SK-N-SH (cell line): ENCODE measurements around the gene RNF8. TPM values are rescaled to one million over a fixed set of nuclear protein-coding genes. Genes with fewer than 3 reads are reported as not detected.
"Not testable (repeated sequence)": the region's sequence is repeated elsewhere in the genome, so short reads cannot be mapped to it uniquely, and the experiment has no call there.

ENCODE experiments used
- CTCF ChIA-PET: fragments of 300-600, 350-600 bp; formaldehyde crosslinking; extraction: SDS; loops from one replicate; lab custom pipeline; 2021; lab: Yijun Ruan, JAX
- POLR2A ChIA-PET: fragments of 350-600 bp; sonication (Branson Sonifier 250); formaldehyde crosslinking; extraction: SDS; loops from one replicate; lab custom pipeline; 2020; ENCODE audit warnings: antibody characterized with exemption, inconsistent platforms; lab: Yijun Ruan, JAX
- DNase-seq: peaks from one replicate; pipeline ENCODE4 v3.0.0; 2012
- H2AFZ ChIP-seq: fragments of 200-600 bp; sonication (generic); 2 replicates; pipeline ENCODE4 v1.8.1; 2016; ENCODE audit warnings: antibody characterized with exemption, mild to moderate bottlenecking, low read depth
- H3F3A ChIP-seq: fragments of 200-600 bp; sonication (generic); replicated peaks from 2 replicates; pipeline ENCODE3; 2016; ENCODE audit warnings: antibody characterized with exemption, mild to moderate bottlenecking; ENCODE audit not compliant: insufficient read depth
- H3K27ac ChIP-seq, 2 experiments: fragments of 200-500 bp in 1 of 2; fragments of 200-600 bp in 1 of 2; sonication (Bioruptor generic) in 1 of 2; sonication (generic), shearing (Covaris generic) in 1 of 2; 2 replicates each; pipeline versions ENCODE4 v1.5.1 to v1.6.1; 2014 to 2016; ENCODE audit warnings: low read depth in 2 of 2, inconsistent platforms in 1 of 2, low read length in 1 of 2, mild to moderate bottlenecking in 1 of 2, mixed read lengths in 1 of 2
- H3K27me3 ChIP-seq: fragments of 200-600 bp; sonication (generic), shearing (Covaris generic); 2 replicates; pipeline ENCODE4 v1.6.1; 2016; ENCODE audit warnings: mixed run types; ENCODE audit not compliant: insufficient read depth
- H3K36me3 ChIP-seq, 2 experiments: fragments of 200-500 bp in 1 of 2; fragments of 200-600 bp in 1 of 2; sonication (Bioruptor generic) in 1 of 2; sonication (generic) in 1 of 2; replicated peaks in 1 of 2; 2 replicates each; pipeline versions ENCODE3 to v1.5.1; 2014 to 2016; ENCODE audit warnings: low read length in 1 of 2, mild to moderate bottlenecking in 1 of 2; ENCODE audit not compliant: insufficient read depth in 2 of 2, control insufficient read depth in 1 of 2
- H3K4me1 ChIP-seq, 2 experiments: fragments of 200-500 bp in 1 of 2; fragments of 200-600 bp in 1 of 2; sonication (Bioruptor generic) in 1 of 2; sonication (generic), shearing (Covaris generic) in 1 of 2; 2 replicates each; pipeline versions ENCODE4 v1.5.1 to v1.6.1; 2014 to 2016; ENCODE audit warnings: low read depth in 1 of 2, low read length in 1 of 2, mixed run types in 1 of 2; ENCODE audit not compliant: insufficient read depth in 2 of 2, control insufficient read depth in 1 of 2
- H3K4me2 ChIP-seq: fragments of 200-600 bp; sonication (generic), shearing (Covaris generic); 2 replicates; pipeline ENCODE4 v1.6.1; 2017; ENCODE audit warnings: mixed run types
- H3K4me3 ChIP-seq, 2 experiments: fragments of 200-500 bp in 1 of 2; fragments of 200-600 bp in 1 of 2; sonication (Bioruptor generic) in 1 of 2; sonication (generic), shearing (Covaris generic) in 1 of 2; 2 replicates each; pipeline versions ENCODE4 v1.5.1 to v1.8.1; 2014 to 2016; ENCODE audit warnings: low read depth in 2 of 2, inconsistent platforms in 1 of 2, low read length in 1 of 2, mild to moderate bottlenecking in 1 of 2, mixed read lengths in 1 of 2, moderate library complexity in 1 of 2
- H3K79me2 ChIP-seq: fragments of 200-600 bp; sonication (generic); 2 replicates; pipeline ENCODE4 v1.8.1; 2017; ENCODE audit warnings: mild to moderate bottlenecking; ENCODE audit not compliant: insufficient read depth
- H3K9ac ChIP-seq: fragments of 200-600 bp; sonication (generic); 2 replicates; pipeline ENCODE4 v1.6.1; 2017; ENCODE audit warnings: mixed run types
- H3K9me2 ChIP-seq: fragments of 200-600 bp; sonication (generic); 2 replicates; pipeline ENCODE4 v1.6.1; 2017; ENCODE audit warnings: mixed run types
- H3K9me3 ChIP-seq: fragments of 200-600 bp; sonication (generic); 2 replicates; pipeline ENCODE4 v1.6.1; 2017; ENCODE audit warnings: mixed run types, mild to moderate bottlenecking, moderate library complexity
- H4K20me1 ChIP-seq: fragments of 200-600 bp; sonication (generic); 2 replicates; pipeline ENCODE4 v1.6.1; 2017; ENCODE audit warnings: mild to moderate bottlenecking, mixed run types; ENCODE audit not compliant: insufficient read depth
- EP300 ChIP-seq, 2 experiments: IDR thresholded peaks; 2 replicates each; pipeline versions ENCODE4 v1.4.0 to v1.6.1; 2012; ENCODE audit warnings: borderline replicate concordance in 1 of 2, low read depth in 1 of 2, low read length in 1 of 2
- GATA2 ChIP-seq: sonication (generic); formaldehyde crosslinking; IDR thresholded peaks from 2 replicates; pipeline ENCODE4 v1.5.0; 2020; ENCODE audit warnings: mild to moderate bottlenecking, missing genetic modification reagents
- JUND ChIP-seq: IDR thresholded peaks from 2 replicates; pipeline ENCODE4 v1.4.0; 2012
- MAX ChIP-seq: IDR thresholded peaks from 2 replicates; pipeline ENCODE4 v1.4.0; 2012; ENCODE audit warnings: low read depth
- NFIC ChIP-seq: IDR thresholded peaks from 2 replicates; pipeline ENCODE4 v1.4.0; 2012; ENCODE audit warnings: borderline replicate concordance
- RCOR1 ChIP-seq: fragments of 150-350 bp; IDR thresholded peaks from 2 replicates; pipeline ENCODE4 v1.6.1; 2017; ENCODE audit warnings: antibody characterized with exemption, low read length
- WGBS: methylation state at CpG from one replicate; pipeline ENCODE4 v1.1.6; 2017; ENCODE audit warnings: low lambda C conversion rate; 5-methylcytosine and 5-hydroxymethylcytosine counted together
- polyA plus RNA-seq, 3 experiments: library from polyadenylated mRNA; depleted of rRNA; stranded (reverse); fragments of >200 nt; gene quantifications; 2 replicates each; pipeline ENCODE4 v1.2.3, GENCODE V29; 2012

RNF8 gene
- polyA plus RNA-seq, 1 of the 3 experiments (the other 2 are of a cell fraction), result 21.7 TPM

- not testable (repeated sequence) for H3F3A ChIP-seq, H3K79me2 ChIP-seq
Measured at GRCh38 chr6:37401658-37402057, 47.9 kb downstream of the RNF8 start.

GRCh38 chr6:37406726-37407341, 53.1 kb downstream of the RNF8 start:
- CTCF ChIA-PET, result interaction anchor here (1.8 kb wide), 1 partner anchor 27 kb away, joined by 4 read pairs; no protein-coding TSS in a partner anchor
- POLR2A ChIA-PET, result no interaction called here
- Histone ChIP-seq H3K36me3 (no peaks in the 10 kb centered on the region), H3K9ac (no peak overlapping the region), H3F3A (no peaks in the 10 kb centered on the region), H3K4me1 (no peaks in the 10 kb centered on the region), H4K20me1 (no peaks in the 10 kb centered on the region), H3K79me2 (no peaks in the 10 kb centered on the region), H3K9me3 (no peaks in the 10 kb centered on the region), H3K27ac (no peak overlapping the region), H2AFZ (no peak overlapping the region), H3K9me2 (no peaks in the 10 kb centered on the region), H3K4me3 (no peak overlapping the region), H3K27me3 (no peaks in the 10 kb centered on the region), H3K4me2 (no peak overlapping the region)
- DNase-seq, result no peak
- 69% methylated on average over 3 of the region's 3 CpGs for WGBS
- TF ChIP-seq MAX, result no peak

More at GRCh38 chr6:37401658-37402057, 47.9 kb downstream of the RNF8 start:
- not testable (repeated sequence) for H4K20me1 ChIP-seq, H3K4me3 ChIP-seq, H2AFZ ChIP-seq, H3K9me2 ChIP-seq
- peak; percentile 41 for DNase-seq
- TF ChIP-seq GATA2, result peak; percentile 74
- TF ChIP-seq RCOR1, result peak; percentile 56; the same call in 1 of the 2 replicates
- peak in 1 of 2 experiments; percentile 69; a peak in 2 of 4 replicates for TF ChIP-seq EP300 (IDR thresholded peaks at IDR 0.05; ENCODE audit: borderline replicate concordance in 1 of 2, low read depth in 1 of 2, low read length in 1 of 2)
- TF ChIP-seq, all 33 proteins: peak for 3; not testable (repeated sequence) for 30
- not testable (repeated sequence) for H3K9me3 ChIP-seq, H3K27me3 ChIP-seq, H3K9ac ChIP-seq, H3K4me2 ChIP-seq, H3K36me3 ChIP-seq, H3K4me1 ChIP-seq
- CTCF ChIA-PET, result interaction anchor here (0.8 to 1.8 kb wide), 2 partner anchors 20 to 76 kb away, joined by 4 to 5 read pairs; no protein-coding TSS in a partner anchor
- POLR2A ChIA-PET, result interaction anchor here (1.0 kb wide), 1 partner anchor 32 kb away, joined by 3 read pairs; the partner anchor contains the start of gene CMTR1
- H3K27ac ChIP-seq, result peak overlapping the region in 1 of 2 experiments; percentile 58; a peak in 2 of 4 replicates

- no peak overlapping the region for H3K27ac ChIP-seq
- H3K9me3 ChIP-seq, result no peaks in the 10 kb centered on the region
- no peak overlapping the region; a peak in 1 of 4 replicates for H3K4me3 ChIP-seq
- H2AFZ ChIP-seq, result no peak overlapping the region
- CTCF ChIA-PET, result interaction anchor here (1.8 kb wide), 1 partner anchor 28 kb away, joined by 4 read pairs; no protein-coding TSS in a partner anchor
- no peaks in the 10 kb centered on the region for H3K4me1 ChIP-seq
- TF ChIP-seq NFIC (no peak), JUND (no peak)
- POLR2A ChIA-PET, result no interaction called here
- no peaks in the 10 kb centered on the region for H3K27me3 ChIP-seq
- H3K4me2 ChIP-seq, result no peak overlapping the region
- no peaks in the 10 kb centered on the region for H3K79me2 ChIP-seq
- WGBS, result 60% methylated on average over 5 of the region's 5 CpGs
- no peak for DNase-seq
- no peaks in the 10 kb centered on the region for H4K20me1 ChIP-seq
- H3K9me2 ChIP-seq, result no peaks in the 10 kb centered on the region
- no peaks in the 10 kb centered on the region for H3K36me3 ChIP-seq
- H3F3A ChIP-seq, result no peaks in the 10 kb centered on the region
- no peak overlapping the region for H3K9ac ChIP-seq
Measured at GRCh38 chr6:37407948-37408347, 54.2 kb downstream of the RNF8 start.
